ENCODE results near the gene TEC.

Gene TEC

DNA sequence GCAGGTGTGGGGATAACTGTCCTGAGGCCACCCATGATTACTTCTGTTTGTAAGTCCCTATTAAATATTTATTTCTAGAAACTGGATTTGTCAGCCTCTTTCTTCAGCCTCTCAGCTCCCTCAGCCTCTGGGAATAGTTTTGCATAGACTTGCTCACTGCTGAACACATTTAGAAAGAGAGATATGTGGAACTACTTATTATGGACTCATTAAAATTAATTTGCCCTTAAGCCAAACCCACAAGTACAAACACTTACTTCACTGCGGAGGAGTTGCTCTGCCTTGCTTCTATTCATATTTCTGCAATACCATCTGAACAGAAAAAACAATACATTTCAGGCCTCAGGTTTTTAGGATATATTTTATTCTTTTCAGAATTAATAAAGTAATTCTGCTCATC, 113.2 kb downstream of the TEC start:
- no peak for TF ChIP-seq CTCF (IDR thresholded peaks at IDR 0.05; ENCODE audit: low read depth, low read length, missing control alignments)
- DNase-seq (ENCODE audit: extremely low read depth, low read depth): no peak
- no peak overlapping the region for H3K4me3 ChIP-seq (replicated peaks; ENCODE audit: low read depth, low read length)

DNA sequence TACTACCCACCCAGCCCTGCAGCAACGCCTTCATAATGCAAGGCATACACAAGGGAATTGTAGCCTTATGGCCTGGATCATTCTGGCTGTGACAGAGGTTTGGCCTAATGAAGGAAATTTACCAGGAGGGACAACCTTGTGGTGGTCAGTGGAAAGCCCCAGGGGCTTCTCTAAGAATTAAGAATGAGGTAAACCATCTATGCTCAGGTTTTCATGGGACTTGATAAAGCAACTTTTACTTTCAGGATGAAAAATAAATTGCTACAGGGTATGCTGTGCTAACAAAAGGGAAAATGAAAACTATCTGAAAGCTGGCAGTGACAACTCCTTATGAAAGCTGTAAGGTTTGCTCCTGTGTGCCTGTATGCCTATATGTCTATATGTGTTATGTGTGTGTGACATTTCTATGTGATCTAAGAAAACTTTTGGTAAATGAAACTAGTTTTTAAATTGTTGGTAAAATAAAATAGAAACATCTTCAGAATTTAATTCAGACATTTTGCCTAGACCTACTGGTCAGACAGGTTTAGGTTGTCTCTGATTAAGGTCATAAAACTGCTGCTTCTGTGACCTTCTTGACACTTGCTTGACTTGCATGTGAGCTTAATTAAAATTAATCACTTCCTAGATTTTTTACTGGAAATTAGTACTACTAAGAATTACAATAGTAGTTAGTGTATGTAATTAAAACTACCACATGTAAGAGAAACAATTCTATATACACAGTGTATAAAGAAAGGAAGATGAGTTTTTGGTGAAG, 115.7 kb downstream of the TEC start:
- no peak for DNase-seq (ENCODE audit: extremely low read depth, low read depth)
- H3K4me3 ChIP-seq (replicated peaks; ENCODE audit: low read depth, low read length): no peak overlapping the region
- no peak for TF ChIP-seq CTCF (IDR thresholded peaks at IDR 0.05; ENCODE audit: low read depth, low read length, missing control alignments)

DNA sequence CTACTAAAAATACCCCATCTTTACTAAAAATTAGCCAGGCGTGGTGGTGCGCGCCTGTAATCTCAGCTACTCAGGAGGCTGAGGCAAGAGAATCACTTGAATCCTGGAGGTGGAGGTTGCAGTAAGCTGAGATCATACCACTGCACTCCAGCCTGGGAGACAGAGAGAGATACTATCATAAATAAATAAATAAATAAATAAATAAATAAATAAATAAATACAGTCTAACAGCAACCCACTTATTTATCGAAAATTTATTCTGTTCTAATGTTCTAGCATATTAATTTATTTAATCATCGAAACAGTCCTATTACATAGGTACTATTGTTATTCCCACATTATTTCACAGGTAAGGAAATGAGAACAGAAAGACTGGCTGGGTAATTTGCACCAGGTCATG, 117.4 kb downstream of the TEC start:
- no peak for TF ChIP-seq CTCF (IDR thresholded peaks at IDR 0.05; ENCODE audit: low read depth, low read length, missing control alignments)
- no peak for DNase-seq (ENCODE audit: extremely low read depth, low read depth)
- no peak overlapping the region for H3K4me3 ChIP-seq (replicated peaks; ENCODE audit: low read depth, low read length)

DNA sequence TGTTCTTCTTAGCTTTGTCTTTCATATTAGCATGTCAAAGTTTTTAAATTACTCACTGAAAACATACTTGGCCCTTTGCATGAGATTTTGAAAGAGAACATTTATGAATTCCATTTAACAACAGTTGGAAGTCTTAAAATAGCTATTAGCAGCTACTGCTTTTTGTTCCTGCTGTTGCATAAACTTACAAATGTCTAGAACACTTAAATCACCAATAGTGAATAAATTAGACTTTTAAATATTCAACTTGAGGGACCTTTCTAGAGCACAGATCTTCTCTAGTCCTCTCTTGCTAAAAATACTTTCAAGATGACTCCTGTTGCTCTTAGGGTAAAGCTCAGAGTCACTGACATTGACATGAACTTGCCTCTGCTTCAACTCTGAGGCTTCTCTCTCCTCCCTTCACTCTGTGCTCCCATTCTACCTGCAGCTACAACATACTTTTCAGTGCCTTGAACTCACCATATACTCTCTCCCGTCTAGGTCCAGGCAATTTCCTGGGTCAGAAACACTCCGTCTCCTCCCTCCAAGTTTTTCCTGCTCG, 119.7 kb downstream of the TEC start:
- TF ChIP-seq CTCF (IDR thresholded peaks at IDR 0.05; ENCODE audit: low read depth, low read length, missing control alignments): no peak
- DNase-seq (ENCODE audit: extremely low read depth, low read depth): no peak
- no peak overlapping the region for H3K4me3 ChIP-seq (replicated peaks; ENCODE audit: low read depth, low read length)

DNA sequence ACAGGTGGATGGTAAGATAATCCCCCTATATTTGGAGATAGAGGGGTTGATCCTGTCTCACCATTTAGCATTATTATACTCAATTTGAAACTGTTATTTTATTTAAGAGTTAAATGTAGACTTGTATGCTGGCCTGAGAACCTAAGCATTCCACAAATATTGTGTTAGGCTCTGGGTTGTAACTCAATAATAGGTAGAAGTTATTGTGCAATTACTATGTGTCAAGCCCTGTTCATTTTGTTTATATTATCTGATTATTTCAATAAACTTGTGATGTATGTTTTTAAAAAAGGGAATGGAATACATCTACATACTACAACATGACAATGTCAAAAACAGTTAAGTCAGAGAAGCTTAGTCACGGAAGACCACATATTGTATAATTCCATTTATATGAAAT, 122.0 kb downstream of the TEC start:
- H3K4me3 ChIP-seq (replicated peaks; ENCODE audit: low read depth, low read length): no peak overlapping the region
- no peak for DNase-seq (ENCODE audit: extremely low read depth, low read depth)
- no peak for TF ChIP-seq CTCF (IDR thresholded peaks at IDR 0.05; ENCODE audit: low read depth, low read length, missing control alignments)

- peak; percentile 21 for TF ChIP-seq CTCF (IDR thresholded peaks at IDR 0.05; ENCODE audit: low read depth, low read length, missing control alignments)
- peak; percentile 16 for DNase-seq (ENCODE audit: extremely low read depth, low read depth)
These were observed 128.6 kb downstream of the TEC start for GRCh38 chr4:48141048-48141447.

More at GRCh38 chr4:48141048-48141447, 128.6 kb downstream of the TEC start:
- H3K4me3 ChIP-seq (replicated peaks; ENCODE audit: low read depth, low read length): no peak overlapping the region
